Activated CD4-positive, alpha-beta T cell treated with anti-CD3 and anti-CD28 coated beads, Interleukin-10, Interleukin-2, amounts not matched to agents 100 ng/mL and 50 ng/mL, durations not matched to agents 16 hours and 8 hours (primary cell): ENCODE data around the gene KRTAP10-12.

Source experiments
- DNase-seq: peaks from one replicate; pipeline ENCODE4 v3.0.0-alpha.2; 2020

The KRTAP10-12 gene

DNA sequence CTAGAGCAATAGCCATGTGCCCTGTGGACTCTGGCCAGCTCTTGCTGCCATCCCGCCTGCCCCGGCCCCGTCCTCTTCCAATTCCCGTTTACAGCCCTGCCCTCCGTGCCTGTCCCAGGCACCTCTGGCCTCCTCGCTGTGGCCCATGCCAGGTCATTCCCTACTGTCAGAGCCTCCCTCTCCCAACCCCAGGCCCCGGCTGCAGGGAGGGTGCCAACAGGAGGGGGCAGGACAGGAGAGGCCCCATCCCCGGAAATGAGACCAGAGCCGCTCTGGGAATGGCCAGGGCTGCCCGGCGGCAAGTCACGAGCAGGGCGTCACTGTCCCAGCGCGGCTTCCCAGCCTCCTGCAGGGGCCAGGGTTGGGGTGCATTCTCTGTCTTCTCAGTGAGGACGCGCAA lies 37.9 kb downstream of the KRTAP10-12 start:
- no peak for DNase-seq

DNA sequence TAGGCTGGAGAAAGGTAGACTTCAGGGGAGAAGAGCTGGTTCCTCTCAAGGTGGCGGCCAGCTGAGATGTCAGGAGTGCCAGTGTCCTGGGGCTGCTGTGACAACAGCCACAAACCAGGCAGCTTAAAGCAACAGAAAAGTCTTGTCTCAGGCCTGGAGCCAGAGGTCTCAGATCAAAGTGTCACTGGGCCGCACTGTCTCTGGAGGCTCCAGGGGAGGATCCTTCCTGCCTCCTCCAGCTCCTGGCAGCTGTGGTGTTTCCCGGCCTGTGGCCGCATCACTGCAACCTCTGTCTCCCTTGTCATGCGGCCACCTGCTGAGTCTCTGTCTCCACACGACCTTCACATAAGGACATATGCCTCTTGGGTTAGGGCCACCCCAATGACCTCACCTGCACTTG lies 38.8 kb downstream of the KRTAP10-12 start:
- no peak for DNase-seq

DNA sequence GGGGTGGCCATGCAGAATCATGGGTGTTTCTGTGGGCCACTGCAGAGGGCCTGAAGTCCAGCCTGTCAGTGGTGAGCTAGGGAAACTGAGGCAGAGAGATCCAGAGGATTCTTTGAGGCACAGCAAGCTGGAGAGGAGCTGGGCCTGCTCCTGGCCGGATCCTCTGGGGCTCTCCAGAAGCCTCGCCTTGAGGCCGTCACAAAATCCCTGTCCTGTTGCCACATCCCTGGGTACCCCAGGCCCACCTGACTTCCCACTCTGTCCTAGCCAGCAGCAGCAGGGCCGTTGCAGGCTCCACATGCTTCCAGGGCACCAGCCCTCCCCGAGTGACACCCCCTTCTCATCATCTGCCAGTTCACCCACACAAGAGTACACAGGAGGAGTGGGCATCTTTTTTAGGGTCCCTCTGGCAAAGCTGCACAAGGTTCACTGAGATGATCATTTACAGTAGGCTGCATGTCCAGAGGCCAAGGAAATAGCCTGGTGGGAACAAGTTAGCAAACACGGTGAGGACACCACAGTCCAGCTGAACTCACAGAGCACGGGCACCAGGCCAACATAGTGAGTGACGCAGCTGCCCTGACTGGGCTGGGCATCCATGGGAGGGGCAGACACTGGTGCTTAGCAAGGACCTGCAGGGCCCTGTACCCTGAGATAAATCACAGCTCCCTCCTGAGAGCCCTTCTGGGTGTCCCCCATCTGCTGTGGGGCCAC lies 39.5 kb downstream of the KRTAP10-12 start:
- no peak for DNase-seq

DNA sequence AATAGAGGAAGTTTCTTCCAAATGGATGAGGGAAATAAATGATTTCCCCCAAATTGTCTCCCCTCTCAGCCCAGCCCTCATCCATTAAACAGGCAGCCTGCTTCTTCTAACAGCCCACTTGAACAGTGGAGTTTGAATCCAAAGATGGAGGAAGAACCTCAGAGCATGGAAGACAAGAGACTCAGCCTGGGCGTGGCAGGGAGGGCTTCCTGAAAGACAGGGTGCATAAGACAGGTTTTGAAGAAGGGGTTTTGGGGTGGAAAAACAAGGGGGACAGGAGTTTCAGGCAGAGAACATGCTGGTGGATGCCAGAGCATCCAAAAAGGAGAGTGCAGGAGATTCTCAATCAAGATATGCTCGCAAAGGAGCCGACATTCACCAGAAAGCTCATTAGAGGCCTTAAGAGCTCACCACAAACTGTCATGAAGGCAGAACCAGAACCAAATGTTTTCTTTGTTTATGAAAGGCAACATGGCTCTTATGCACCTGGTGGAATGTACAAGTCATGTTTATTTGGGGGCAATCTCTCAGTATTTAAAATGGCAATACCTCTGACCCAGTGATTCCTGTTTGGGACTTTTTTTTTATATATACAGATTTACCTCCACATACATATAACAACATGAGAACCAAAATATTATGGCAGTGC lies 40.9 kb downstream of the KRTAP10-12 start:
- no peak for DNase-seq

DNA sequence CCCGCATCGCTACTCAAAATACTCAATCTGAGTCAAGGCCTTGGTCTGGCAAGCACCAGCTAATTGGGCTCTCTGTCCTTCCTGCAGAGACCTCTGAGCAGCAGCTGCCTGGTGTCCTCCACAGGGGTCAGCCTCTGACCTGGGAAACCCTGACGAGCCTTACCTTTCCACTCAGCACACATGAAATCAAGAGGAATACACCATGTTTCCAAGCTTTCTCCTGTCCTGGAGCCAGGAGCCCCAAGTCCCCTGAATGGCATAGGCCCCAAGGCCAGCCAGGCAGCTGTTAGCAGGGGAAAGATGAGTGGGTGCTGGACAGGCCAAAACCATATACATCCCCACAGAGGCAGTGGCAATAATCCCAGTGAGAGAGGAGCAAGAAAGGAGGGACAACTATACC lies 41.6 kb downstream of the KRTAP10-12 start:
- no peak for DNase-seq

DNA sequence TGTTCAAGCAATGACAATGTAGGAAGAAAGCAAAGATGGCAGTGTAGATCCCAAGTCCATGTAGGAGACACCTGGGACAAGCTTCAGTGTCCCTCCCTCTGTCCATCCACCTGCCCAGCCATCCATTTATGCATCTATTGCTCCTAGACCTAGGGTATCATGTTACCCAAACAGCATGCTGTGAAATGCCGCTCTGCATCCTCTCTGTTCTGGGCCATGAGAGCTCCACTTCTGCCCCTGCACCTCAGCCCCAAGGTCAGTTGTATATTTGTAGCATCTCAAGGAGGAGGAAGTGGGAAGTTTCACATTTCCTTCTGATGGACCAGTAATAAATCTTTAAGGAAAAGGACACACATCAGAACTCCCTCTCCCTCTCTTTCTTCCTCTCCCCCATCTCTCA lies 42.3 kb downstream of the KRTAP10-12 start:
- DNase-seq, result no peak

DNA sequence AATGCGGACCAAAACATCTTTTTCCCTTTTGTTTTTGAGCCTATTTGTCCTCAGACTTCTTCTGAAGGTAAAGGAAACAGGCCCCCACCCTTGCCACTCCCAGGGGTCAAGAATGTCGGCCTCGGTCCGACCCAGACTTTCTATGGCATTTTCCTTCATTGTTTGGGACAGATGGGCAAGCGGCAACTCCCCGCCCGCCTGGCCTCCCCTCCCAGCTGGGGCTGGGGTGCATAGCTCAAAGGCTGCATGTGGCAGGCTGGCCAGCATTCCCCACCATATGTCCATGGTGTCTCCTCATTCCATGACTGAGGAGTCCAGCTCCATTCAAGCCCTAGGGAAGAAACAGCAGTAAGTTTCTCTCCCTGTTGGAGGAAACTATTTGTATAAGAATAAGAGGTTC lies 43.8 kb downstream of the KRTAP10-12 start:
- DNase-seq, result no peak

DNA sequence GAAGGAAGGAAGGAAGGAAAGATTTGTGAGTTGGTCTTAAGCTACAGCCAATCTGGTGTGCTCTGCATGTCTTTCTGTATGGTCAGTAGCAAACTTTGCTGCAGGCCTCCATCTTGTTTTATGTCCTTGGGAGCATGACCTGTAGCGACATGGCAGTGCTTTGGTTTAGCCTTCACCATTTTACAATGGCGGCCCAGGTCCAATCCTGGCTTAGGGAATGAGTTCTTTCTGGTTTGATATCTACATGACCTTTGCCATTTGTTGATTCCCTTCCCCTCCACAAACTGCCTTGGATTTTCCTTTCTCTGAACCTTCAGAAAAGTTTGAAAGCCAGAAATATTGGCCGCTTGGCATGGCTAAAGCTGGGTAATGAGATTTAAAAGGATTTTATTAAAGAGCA lies 44.9 kb downstream of the KRTAP10-12 start:
- DNase-seq, result no peak

DNA sequence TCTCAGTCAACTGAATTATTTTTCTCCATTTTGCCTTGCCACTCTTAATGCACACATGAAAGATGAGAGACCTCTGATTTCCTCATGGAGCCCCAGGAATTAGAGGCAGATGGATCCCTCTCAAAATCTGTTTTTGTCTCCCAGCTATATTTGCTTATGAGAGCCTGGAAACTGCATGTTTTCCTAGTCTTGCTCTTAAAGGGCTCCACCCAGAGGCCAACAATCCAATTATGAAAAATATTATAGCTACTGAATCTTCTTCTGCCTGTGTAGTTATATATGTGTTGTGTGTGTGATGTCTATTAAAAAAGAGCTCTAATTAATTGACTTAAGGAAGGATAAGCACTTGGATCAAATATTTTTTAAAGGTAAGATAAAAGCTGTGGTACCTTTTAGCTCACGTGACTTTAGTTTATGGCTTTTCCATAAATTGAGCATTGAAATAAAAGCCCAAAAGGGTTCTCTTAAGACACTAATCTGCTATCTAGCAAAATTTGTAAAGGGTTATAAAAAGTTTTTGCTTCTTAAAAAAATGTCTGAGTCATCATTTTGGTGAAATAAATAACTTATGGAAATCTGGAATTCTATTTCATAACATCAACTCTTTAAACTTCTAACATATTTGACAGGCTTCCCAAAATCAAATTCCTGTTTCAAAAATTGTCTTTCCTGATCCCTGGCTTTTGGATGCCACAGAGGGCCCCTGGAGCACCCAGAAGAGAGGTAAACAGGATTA lies 45.6 kb downstream of the KRTAP10-12 start:
- DNase-seq, result no peak
